HEK293T (cell line): ENCODE measurements around the gene SIT1.

ENCODE experiments used
- BHLHE40 ChIP-seq: fragments of 450-650 bp; IDR thresholded peaks from 2 replicates; pipeline ENCODE4 v1.6.1; 2016; ENCODE audit warnings: mild to moderate bottlenecking, moderate library complexity, borderline replicate concordance
- CTBP1 ChIP-seq: fragments of 450-650 bp; IDR thresholded peaks from 2 replicates; pipeline ENCODE4 v1.6.1; 2016; ENCODE audit warnings: borderline replicate concordance
- ELF4 ChIP-seq: fragments of 450-650 bp; IDR thresholded peaks from 2 replicates; pipeline ENCODE4 v1.6.1; 2017; ENCODE audit warnings: antibody characterized with exemption
- FOXK2 ChIP-seq: fragments of 450-650 bp; IDR thresholded peaks from 2 replicates; pipeline ENCODE4 v1.6.1; 2016; ENCODE audit warnings: mild to moderate bottlenecking
- FOXM1 ChIP-seq: fragments of 450-650 bp; IDR thresholded peaks from 2 replicates; pipeline ENCODE4 v1.6.1; 2017; ENCODE audit warnings: mild to moderate bottlenecking, borderline replicate concordance
- NFRKB ChIP-seq: fragments of 450-650 bp; IDR thresholded peaks from 2 replicates; pipeline ENCODE4 v1.6.1; 2016; ENCODE audit warnings: mild to moderate bottlenecking, moderate library complexity
- SP1 ChIP-seq: fragments of 450-650 bp; IDR thresholded peaks from 2 replicates; pipeline ENCODE4 v1.6.1; 2017
- SUZ12 ChIP-seq: fragments of 450-650 bp; IDR thresholded peaks from 2 replicates; pipeline ENCODE4 v1.6.1; 2016; ENCODE audit warnings: mild to moderate bottlenecking
- ZNF384 ChIP-seq: fragments of 450-650 bp; IDR thresholded peaks from 2 replicates; pipeline ENCODE4 v1.6.1; 2016

DNA sequence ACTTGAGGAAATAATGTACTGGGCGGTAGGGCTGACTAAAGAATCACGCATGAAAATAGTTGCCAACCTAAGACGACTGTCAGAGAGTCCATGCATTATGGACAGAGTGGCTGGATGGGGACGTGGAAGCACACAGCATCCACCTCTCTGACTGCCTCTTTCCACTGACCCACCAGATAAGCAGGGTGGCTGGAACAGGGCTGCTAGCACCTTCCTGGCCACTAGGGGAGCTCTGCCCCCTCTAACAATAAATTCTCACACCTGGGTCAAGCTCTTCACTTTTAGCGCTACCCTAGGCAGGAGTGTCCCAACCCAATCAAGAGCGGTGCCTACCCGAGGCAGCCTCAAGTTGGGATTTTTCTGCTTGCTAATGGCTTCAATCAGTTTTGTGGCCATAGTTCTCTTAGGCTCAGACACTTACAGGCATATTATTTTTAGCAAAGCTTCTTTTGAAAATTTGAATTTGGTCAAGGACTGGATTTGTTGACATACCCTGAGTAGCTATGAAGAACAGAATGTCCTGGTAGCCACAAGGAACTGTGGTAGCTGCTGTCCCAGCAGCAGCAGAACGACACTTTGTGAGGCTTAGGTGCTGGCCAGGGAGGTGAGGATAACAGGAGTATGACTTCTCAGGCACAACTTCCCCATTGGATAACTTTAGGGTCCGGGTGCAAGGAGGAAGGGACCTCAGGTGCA, 45.9 kb upstream of the SIT1 start:
- TF ChIP-seq FOXK2, result no peak
- no peak for TF ChIP-seq NFRKB
- TF ChIP-seq ZNF384, result no peak
- TF ChIP-seq CTBP1, result no peak
- TF ChIP-seq SP1, result no peak
- TF ChIP-seq FOXM1, result no peak
- no peak for TF ChIP-seq ELF4
- TF ChIP-seq BHLHE40, result no peak
- no peak for TF ChIP-seq SUZ12
